SHP77 treated with DMSO at 0.1 percent for 48 hours (cell line): ENCODE data around the gene NRXN2.

Experiments used
- DNase-seq: peaks from one replicate; lab custom pipeline; 2025; lab: John Stamatoyannopoulos, UW

NRXN2 gene

GRCh38 chr11:64743591-64744543, 20.9 kb upstream of the NRXN2 start, which contains the start of gene RASGRP2:
Gene RASGRP2, minus strand, starts transcription at chr11:64744142. Its CDS starts 1,276 bp downstream, at chr11:64742866.
- no peak for DNase-seq

- no peak for DNase-seq
Measured at GRCh38 chr11:64742889-64743590, 20.0 kb upstream of the NRXN2 start.

- DNase-seq = no peak
Measured at GRCh38 chr11:64742087-64742888, 19.3 kb upstream of the NRXN2 start.

GRCh38 chr11:64741375-64742086, 18.5 kb upstream of the NRXN2 start:
- no peak for DNase-seq

- no peak for DNase-seq
Measured at GRCh38 chr11:64739871-64740270, 16.9 kb upstream of the NRXN2 start.

GRCh38 chr11:64736654-64737053, 13.7 kb upstream of the NRXN2 start:
- no peak for DNase-seq

- no peak for DNase-seq
Measured at GRCh38 chr11:64735725-64736259, 12.8 kb upstream of the NRXN2 start.

- no peak for DNase-seq
Measured at GRCh38 chr11:64734811-64735724, 12.1 kb upstream of the NRXN2 start.

- no peak for DNase-seq
Measured at GRCh38 chr11:64731601-64732000, 8.6 kb upstream of the NRXN2 start.

GRCh38 chr11:64729851-64730382, 6.9 kb upstream of the NRXN2 start:
- DNase-seq = no peak

- DNase-seq = no peak
Measured at GRCh38 chr11:64728757-64729365, 5.9 kb upstream of the NRXN2 start.

GRCh38 chr11:64726867-64727530, 4.0 kb upstream of the NRXN2 start:
- DNase-seq = no peak

GRCh38 chr11:64726211-64726641, 3.2 kb upstream of the NRXN2 start:
- no peak for DNase-seq

- no peak for DNase-seq
Measured at GRCh38 chr11:64724863-64725532, 2.0 kb upstream of the NRXN2 start.

- no peak for DNase-seq
Measured at GRCh38 chr11:64723907-64724862, 1.2 kb upstream of the NRXN2 start.

- no peak for DNase-seq
Measured at GRCh38 chr11:64722141-64723065, 594 bp downstream of the NRXN2 start.
